ENCODE measurements around the gene PPP1R17. TPM values are rescaled to one million over a fixed set of nuclear protein-coding genes. Genes with fewer than 3 reads are reported as not detected.

Gene PPP1R17
- total and polyA plus RNA-seq, 2 experiments from 2014 or later: 0.20 TPM; not detected in 1

- no peaks in the 10 kb centered on the region for H3F3A ChIP-seq (ENCODE audit: insufficient read depth)
- H4K20me1 ChIP-seq (ENCODE audit: insufficient read depth): no peaks in the 10 kb centered on the region
- H3K27ac ChIP-seq: no peak overlapping the region
- no peaks in the 10 kb centered on the region for H3K9me3 ChIP-seq (ENCODE audit: low read depth)
- H2AFZ ChIP-seq: no peak overlapping the region
- no peaks in the 10 kb centered on the region for H3K4me1 ChIP-seq (ENCODE audit: insufficient read depth)
- 1 to 3% methylated on average over 5 of the region's 5 CpGs for WGBS, 2 experiments (ENCODE audit: low coverage in 1 of 2, low lambda C conversion rate in 2 of 2, missing lambda C conversion rate in 2 of 2)
- in situ Hi-C loops (cut with MboI): no loop called here
- no peak for TF ChIP-seq EZH2 (IDR thresholded peaks at IDR 0.05; ENCODE audit: insufficient read depth, poor library complexity, severe bottlenecking)
- no peak for TF ChIP-seq EZH2phosphoT487 (IDR thresholded peaks at IDR 0.05; ENCODE audit: insufficient read depth, low read depth)
- H3K4me3 ChIP-seq: no peak overlapping the region
- no peaks in the 10 kb centered on the region for H3K27me3 ChIP-seq (replicated peaks; ENCODE audit: insufficient read depth)
- H3K36me3 ChIP-seq (ENCODE audit: low read depth): no peaks in the 10 kb centered on the region
- no peaks in the 10 kb centered on the region for H3K9me2 ChIP-seq (ENCODE audit: insufficient read depth)
- H3K9ac ChIP-seq: no peak overlapping the region
- H3K79me2 ChIP-seq (ENCODE audit: insufficient read depth): no peaks in the 10 kb centered on the region
- DNase-seq: no peak
- H3K4me2 ChIP-seq (ENCODE audit: unreplicated experiment): no peak overlapping the region
Measured at GRCh38 chr7:31683445-31684225, 3.4 kb upstream of the PPP1R17 start.

- Histone ChIP-seq H3K9me3 (ENCODE audit: low read depth) (no peaks in the 10 kb centered on the region), H3K4me3 (no peak overlapping the region), H3K9me2 (ENCODE audit: insufficient read depth) (no peaks in the 10 kb centered on the region), H3K36me3 (ENCODE audit: low read depth) (no peaks in the 10 kb centered on the region), H3K27ac (no peak overlapping the region), H3K9ac (no peak overlapping the region), H3K27me3 (replicated peaks; ENCODE audit: insufficient read depth) (no peaks in the 10 kb centered on the region), H2AFZ (no peak overlapping the region), H3F3A (ENCODE audit: insufficient read depth) (no peaks in the 10 kb centered on the region), H3K79me2 (ENCODE audit: insufficient read depth) (no peaks in the 10 kb centered on the region), H4K20me1 (ENCODE audit: insufficient read depth) (no peaks in the 10 kb centered on the region), H3K4me1 (ENCODE audit: insufficient read depth) (no peaks in the 10 kb centered on the region), H3K4me2 (ENCODE audit: unreplicated experiment) (no peak overlapping the region)
- in situ Hi-C loops (cut with MboI): no loop called here
- 3 to 4% methylated on average over 3 of the region's 3 CpGs for WGBS, 2 experiments (ENCODE audit: low coverage in 1 of 2, low lambda C conversion rate in 2 of 2, missing lambda C conversion rate in 2 of 2)
- no peak for DNase-seq
- no peak for TF ChIP-seq EZH2 (IDR thresholded peaks at IDR 0.05; ENCODE audit: insufficient read depth, poor library complexity, severe bottlenecking)
- no peak for TF ChIP-seq EZH2phosphoT487 (IDR thresholded peaks at IDR 0.05; ENCODE audit: insufficient read depth, low read depth)
Measured at GRCh38 chr7:31688372-31688771, 1.4 kb downstream of the PPP1R17 start.

- H3K27me3 ChIP-seq (replicated peaks; ENCODE audit: insufficient read depth): no peaks in the 10 kb centered on the region
- H3F3A ChIP-seq (ENCODE audit: insufficient read depth): no peaks in the 10 kb centered on the region
- H3K4me1 ChIP-seq (ENCODE audit: insufficient read depth): no peaks in the 10 kb centered on the region
- H3K9me3 ChIP-seq (ENCODE audit: low read depth): no peaks in the 10 kb centered on the region
- H3K4me2 ChIP-seq (ENCODE audit: unreplicated experiment): no peak overlapping the region
- no peaks in the 10 kb centered on the region for H3K9me2 ChIP-seq (ENCODE audit: insufficient read depth)
- WGBS, 2 experiments (ENCODE audit: low coverage in 1 of 2, low lambda C conversion rate in 2 of 2, missing lambda C conversion rate in 2 of 2): 3 to 5% methylated on average over 2 of the region's 2 CpGs
- H3K9ac ChIP-seq: no peak overlapping the region
- H4K20me1 ChIP-seq (ENCODE audit: insufficient read depth): no peaks in the 10 kb centered on the region
- H3K27ac ChIP-seq: no peak overlapping the region
- DNase-seq: no peak
- no peak overlapping the region for H2AFZ ChIP-seq
- H3K36me3 ChIP-seq (ENCODE audit: low read depth): no peaks in the 10 kb centered on the region
- TF ChIP-seq EZH2 (IDR thresholded peaks at IDR 0.05; ENCODE audit: insufficient read depth, poor library complexity, severe bottlenecking): no peak
- H3K79me2 ChIP-seq (ENCODE audit: insufficient read depth): no peaks in the 10 kb centered on the region
- in situ Hi-C loops (cut with MboI): no loop called here
- no peak overlapping the region for H3K4me3 ChIP-seq
Measured at GRCh38 chr7:31688996-31689395, 2.0 kb downstream of the PPP1R17 start.

GRCh38 chr7:31690935-31691334 is 3.9 kb downstream of the PPP1R17 start:
- Histone ChIP-seq H3K4me2 (ENCODE audit: unreplicated experiment) (no peak overlapping the region), H3K9me3 (ENCODE audit: low read depth) (no peaks in the 10 kb centered on the region)

More at GRCh38 chr7:31690935-31691334, 3.9 kb downstream of the PPP1R17 start:
- Histone ChIP-seq H3K4me1 (ENCODE audit: insufficient read depth) (no peaks in the 10 kb centered on the region), H3K27me3 (replicated peaks; ENCODE audit: insufficient read depth) (no peaks in the 10 kb centered on the region; the same call in 1 of the 2 replicates), H3K27ac (no peak overlapping the region), H3F3A (ENCODE audit: insufficient read depth) (no peaks in the 10 kb centered on the region), H3K79me2 (ENCODE audit: insufficient read depth) (no peaks in the 10 kb centered on the region), H4K20me1 (ENCODE audit: insufficient read depth) (no peaks in the 10 kb centered on the region), H3K4me3 (no peak overlapping the region), H3K36me3 (ENCODE audit: low read depth) (no peaks in the 10 kb centered on the region), H2AFZ (no peak overlapping the region), H3K9me2 (ENCODE audit: insufficient read depth) (no peaks in the 10 kb centered on the region), H3K9ac (no peak overlapping the region)
- TF ChIP-seq EZH2 (IDR thresholded peaks at IDR 0.05; ENCODE audit: insufficient read depth, poor library complexity, severe bottlenecking) (no peak), EZH2phosphoT487 (IDR thresholded peaks at IDR 0.05; ENCODE audit: insufficient read depth, low read depth) (no peak)
- WGBS, 2 experiments (ENCODE audit: low coverage in 1 of 2, low lambda C conversion rate in 2 of 2, missing lambda C conversion rate in 2 of 2): 20 to 24% methylated on average over 2 of the region's 2 CpGs
- no peak for DNase-seq
- in situ Hi-C loops (cut with MboI): no loop called here
